NCI-H1436 (cell line): ENCODE data around the gene TPSD1.
A peak's percentile ranks its signal among the peaks of the same experiment; 100 is the strongest.
"Not testable (repeated sequence)": the region's sequence is repeated elsewhere in the genome, so short reads cannot be mapped to it uniquely, and the experiment has no call there.

Experiments
- DNase-seq: peaks from one replicate; lab custom pipeline; 2025; lab: John Stamatoyannopoulos, UW

The TPSD1 gene

GRCh38 chr16:1241081-1241480, 14.8 kb upstream of the TPSD1 start:
- not testable (repeated sequence) for DNase-seq

- not testable (repeated sequence) for DNase-seq
Observed at GRCh38 chr16:1243363-1243762, 12.5 kb upstream of the TPSD1 start.

GRCh38 chr16:1243907-1244850, 11.7 kb upstream of the TPSD1 start:
- DNase-seq = not testable (repeated sequence)

GRCh38 chr16:1244881-1245280, 11.0 kb upstream of the TPSD1 start:
- DNase-seq = no peak

- no peak for DNase-seq
Observed at GRCh38 chr16:1245452-1246020, 10.3 kb upstream of the TPSD1 start.

- DNase-seq = not testable (repeated sequence)
Observed at GRCh38 chr16:1247903-1248537, 7.8 kb upstream of the TPSD1 start.

GRCh38 chr16:1249031-1249755, 6.7 kb upstream of the TPSD1 start:
- not testable (repeated sequence) for DNase-seq

- DNase-seq = not testable (repeated sequence)
Observed at GRCh38 chr16:1253701-1254364, 2.0 kb upstream of the TPSD1 start.

GRCh38 chr16:1254821-1255220, 1.0 kb upstream of the TPSD1 start:
- DNase-seq = not testable (repeated sequence)

- not testable (repeated sequence) for DNase-seq
Observed at GRCh38 chr16:1256296-1256873, 516 bp downstream of the TPSD1 start.

GRCh38 chr16:1256874-1257322, 1.0 kb downstream of the TPSD1 start:
- DNase-seq = no peak

- no peak for DNase-seq
Observed at GRCh38 chr16:1257561-1258224, 1.8 kb downstream of the TPSD1 start.

GRCh38 chr16:1258225-1258600, 2.3 kb downstream of the TPSD1 start:
- no peak for DNase-seq

GRCh38 chr16:1258906-1259759, 3.3 kb downstream of the TPSD1 start:
- DNase-seq = no peak

- no peak for DNase-seq
Observed at GRCh38 chr16:1259760-1260068, 3.8 kb downstream of the TPSD1 start.

- no peak for DNase-seq
Observed at GRCh38 chr16:1260101-1260680, 4.3 kb downstream of the TPSD1 start.

GRCh38 chr16:1261131-1261892, 5.4 kb downstream of the TPSD1 start:
- DNase-seq = peak; percentile 51

- no peak for DNase-seq
Observed at GRCh38 chr16:1262210-1262845, 6.5 kb downstream of the TPSD1 start.
